ENCODE results near the gene GGT1. TPM values are rescaled to one million over a fixed set of nuclear protein-coding genes. Genes with fewer than 3 reads are reported as not detected.
"Not testable (repeated sequence)": the region's sequence is repeated elsewhere in the genome, so short reads cannot be mapped to it uniquely, and the experiment has no call there.

The GGT1 gene
- polyA plus RNA-seq, 4 donors, result 47.3 to 61.6 (median 53.0) TPM

GRCh38 chr22:24632642-24633041, 29.6 kb downstream of the GGT1 start:
- DNase-seq (ENCODE audit: low read depth in 4 of 4, low spot score in 3 of 4), result not testable (repeated sequence)

DNA sequence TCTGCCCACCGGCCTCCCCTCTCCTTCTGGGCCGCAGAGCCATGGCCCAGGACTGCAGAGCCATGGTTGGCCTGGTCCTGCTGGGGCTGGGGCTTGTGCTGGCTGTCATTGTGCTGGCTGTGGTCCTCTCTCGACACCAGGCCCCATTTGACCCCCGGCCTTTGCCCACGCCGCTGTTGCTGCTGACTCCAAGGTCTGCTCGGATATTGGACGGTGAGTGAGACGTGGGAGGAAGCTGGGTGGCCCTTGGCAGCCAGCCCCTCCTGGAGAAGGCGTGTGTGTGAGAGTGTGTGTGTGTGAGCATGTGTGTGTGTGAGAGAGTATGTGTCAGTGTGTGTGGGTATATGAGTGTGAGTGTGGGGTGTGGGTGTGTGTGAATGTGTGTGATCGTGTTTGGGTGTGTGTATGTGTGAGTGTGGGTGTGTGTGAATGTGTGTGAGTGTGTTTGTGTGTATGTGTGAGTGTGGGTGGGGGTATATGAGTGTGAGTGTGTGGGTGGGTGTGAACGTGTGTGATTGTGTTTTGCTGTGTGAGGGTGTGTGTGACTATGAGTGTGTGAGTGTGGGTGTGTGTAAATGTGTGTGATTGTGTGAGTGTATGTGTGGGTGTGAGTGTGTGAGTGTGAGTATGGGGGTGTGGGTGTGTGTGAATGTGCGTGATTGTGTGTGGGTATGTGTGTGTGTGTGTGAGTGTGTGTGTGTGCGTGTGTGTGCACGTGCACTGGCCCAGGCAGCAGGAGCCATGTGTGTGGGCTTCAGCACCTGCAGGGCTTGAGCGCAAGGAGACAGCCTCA, 30.4 kb downstream of the GGT1 start:
- not testable (repeated sequence) for DNase-seq (ENCODE audit: low read depth in 4 of 4, low spot score in 3 of 4)

DNA sequence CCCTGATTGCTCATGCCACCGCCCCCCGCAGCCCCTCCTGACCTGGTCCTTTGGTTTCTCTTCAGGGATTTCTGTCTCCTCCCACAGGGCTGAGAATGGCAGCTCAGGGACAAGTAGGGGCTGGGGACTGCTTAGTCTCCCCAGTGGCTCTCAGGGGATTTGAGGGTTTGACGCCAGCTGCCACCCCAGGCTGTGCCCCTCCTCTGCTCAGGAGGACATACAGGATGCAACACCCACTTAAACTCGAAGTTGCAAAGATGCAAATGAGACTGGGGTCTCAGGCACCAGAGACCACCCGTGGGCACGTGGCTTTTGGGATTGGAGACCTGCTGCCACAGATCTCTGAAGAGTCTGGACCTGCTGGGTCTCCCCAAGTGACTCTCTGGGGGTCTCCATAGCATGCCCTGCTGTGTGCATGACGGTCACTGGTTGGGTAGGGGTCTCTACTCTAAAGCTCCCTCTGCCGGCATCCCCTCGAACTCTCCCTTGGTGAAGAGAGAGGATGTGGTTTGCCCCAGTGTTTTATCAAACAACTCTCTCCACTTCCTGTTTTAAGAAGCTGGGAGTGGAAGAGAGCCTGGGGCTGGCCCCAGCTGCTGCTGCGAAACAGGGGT, 31.9 kb downstream of the GGT1 start:
- DNase-seq (ENCODE audit: low read depth in 4 of 4, low spot score in 3 of 4), result not testable (repeated sequence)

DNA sequence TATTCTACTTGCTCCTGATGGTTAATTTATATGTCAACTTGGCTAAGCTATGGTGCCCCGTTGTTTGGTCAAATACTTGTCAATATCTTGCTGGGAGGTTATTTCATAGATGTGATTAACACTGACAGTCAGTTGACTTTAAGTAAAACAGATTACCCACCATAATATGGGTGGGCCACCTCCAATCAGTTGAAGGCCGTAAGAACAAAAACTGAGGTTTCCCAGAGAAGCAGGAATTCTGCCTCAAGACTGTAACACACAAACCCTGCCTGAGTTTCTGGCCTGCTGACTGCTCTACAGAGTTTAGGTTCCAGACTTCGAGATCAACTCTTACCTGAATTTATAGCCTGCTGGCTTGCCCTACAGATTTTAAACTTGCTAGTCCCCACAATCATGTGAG, 33.5 kb downstream of the GGT1 start:
- not testable (repeated sequence) for DNase-seq (ENCODE audit: low read depth in 4 of 4, low spot score in 3 of 4)

GRCh38 chr22:24642307-24642706, 39.3 kb downstream of the GGT1 start:
- not testable (repeated sequence) for DNase-seq (ENCODE audit: low read depth in 4 of 4, low spot score in 3 of 4)

- not testable (repeated sequence) for DNase-seq (ENCODE audit: low read depth in 4 of 4, low spot score in 3 of 4)
Measured at GRCh38 chr22:24644409-24644808, 41.4 kb downstream of the GGT1 start.

GRCh38 chr22:24645408-24646399, 42.7 kb downstream of the GGT1 start:
- DNase-seq (ENCODE audit: low read depth in 4 of 4, low spot score in 3 of 4), result not testable (repeated sequence)

- DNase-seq (ENCODE audit: low read depth in 4 of 4, low spot score in 3 of 4), result not testable (repeated sequence)
Measured at GRCh38 chr22:24646756-24647155, 43.8 kb downstream of the GGT1 start.

- not testable (repeated sequence) for DNase-seq (ENCODE audit: low read depth in 4 of 4, low spot score in 3 of 4)
Measured at GRCh38 chr22:24649371-24649770, 46.4 kb downstream of the GGT1 start.

GRCh38 chr22:24650884-24651283, 47.9 kb downstream of the GGT1 start:
- DNase-seq (ENCODE audit: low read depth in 4 of 4, low spot score in 3 of 4), result not testable (repeated sequence)

- not testable (repeated sequence) for DNase-seq (ENCODE audit: low read depth in 4 of 4, low spot score in 3 of 4)
Measured at GRCh38 chr22:24665395-24665794, 62.4 kb downstream of the GGT1 start.

- DNase-seq (ENCODE audit: low read depth in 4 of 4, low spot score in 3 of 4), result not testable (repeated sequence)
Measured at GRCh38 chr22:24667904-24668303, 64.9 kb downstream of the GGT1 start.

GRCh38 chr22:24672532-24672931, 69.5 kb downstream of the GGT1 start:
- not testable (repeated sequence) for DNase-seq (ENCODE audit: low read depth in 4 of 4, low spot score in 3 of 4)

Other genes with a start within 250 kb of the GGT1 start
- gene ADORA2A, start 175.6 kb upstream of the GGT1 start, polyA plus RNA-seq (ENCODE audit: insufficient read length in 4 of 4), result 1 to 10 TPM; 7.6 to 9.1 (median 8.3) TPM
- gene UPB1, start 107.9 kb upstream of the GGT1 start, polyA plus RNA-seq (ENCODE audit: insufficient read length in 4 of 4), result under 1 TPM; 0.39 to 0.86 (median 0.61) TPM
- gene GUCD1, start 48.1 kb upstream of the GGT1 start, polyA plus RNA-seq (ENCODE audit: insufficient read length in 4 of 4), result 10 to 100 TPM; 78.8 to 89.4 (median 84.7) TPM
- 100 to 1,000 TPM; 165 to 196 (median 182) TPM for gene SNRPD3, start 47.2 kb upstream of the GGT1 start, polyA plus RNA-seq (ENCODE audit: insufficient read length in 4 of 4)
- gene LRRC75B, start 10.1 kb upstream of the GGT1 start, polyA plus RNA-seq (ENCODE audit: insufficient read length in 4 of 4), result 10 to 100 TPM; 25.8 to 41.2 (median 32.1) TPM
- under 1 TPM in 1 of 4 donors, not detected in 3; 0.04 TPM for gene PIWIL3, start 171.5 kb downstream of the GGT1 start, polyA plus RNA-seq (ENCODE audit: insufficient read length in 4 of 4)
- 1 to 10 TPM; 1.9 to 2.7 (median 2.3) TPM for gene SGSM1, start 203.0 kb downstream of the GGT1 start, polyA plus RNA-seq (ENCODE audit: insufficient read length in 4 of 4)